Fibroblast of peridontal ligament (primary cell): Measurements from ENCODE around the gene TFAP2A.

ENCODE experiments used
- DNase-seq: peaks from one replicate; pipeline ENCODE4 v3.0.0-alpha.2; 2010; ENCODE audit errors: extremely low read depth

The TFAP2A gene

GRCh38 chr6:10399451-10399850, 15.4 kb downstream of the TFAP2A start:
- DNase-seq = no peak

- no peak for DNase-seq
Observed at GRCh38 chr6:10398446-10399218, 16.2 kb downstream of the TFAP2A start.

- no peak for DNase-seq
Observed at GRCh38 chr6:10397756-10398445, 17.0 kb downstream of the TFAP2A start.

GRCh38 chr6:10396785-10397184, 18.1 kb downstream of the TFAP2A start:
- no peak for DNase-seq

- no peak for DNase-seq
Observed at GRCh38 chr6:10395704-10396546, 18.9 kb downstream of the TFAP2A start.

- no peak for DNase-seq
Observed at GRCh38 chr6:10395171-10395703, 19.6 kb downstream of the TFAP2A start.

GRCh38 chr6:10393544-10394225, 21.2 kb downstream of the TFAP2A start:
- no peak for DNase-seq

GRCh38 chr6:10391799-10392198, 23.1 kb downstream of the TFAP2A start:
- no peak for DNase-seq

- no peak for DNase-seq
Observed at GRCh38 chr6:10391299-10391630, 23.6 kb downstream of the TFAP2A start.

GRCh38 chr6:10390495-10391298, 24.2 kb downstream of the TFAP2A start:
- no peak for DNase-seq

GRCh38 chr6:10389739-10390494, 25.0 kb downstream of the TFAP2A start:
- DNase-seq = no peak

- DNase-seq = no peak
Observed at GRCh38 chr6:10386756-10387654, 27.9 kb downstream of the TFAP2A start.

GRCh38 chr6:10386220-10386619, 28.7 kb downstream of the TFAP2A start:
- DNase-seq = no peak

- DNase-seq = no peak
Observed at GRCh38 chr6:10385524-10386132, 29.2 kb downstream of the TFAP2A start.

GRCh38 chr6:10384610-10385523, 30.0 kb downstream of the TFAP2A start:
- DNase-seq = no peak

GRCh38 chr6:10384091-10384609, 30.7 kb downstream of the TFAP2A start:
- DNase-seq = no peak
